ENCODE measurements around the gene METTL8.

- TF ChIP-seq, protein P1, sequence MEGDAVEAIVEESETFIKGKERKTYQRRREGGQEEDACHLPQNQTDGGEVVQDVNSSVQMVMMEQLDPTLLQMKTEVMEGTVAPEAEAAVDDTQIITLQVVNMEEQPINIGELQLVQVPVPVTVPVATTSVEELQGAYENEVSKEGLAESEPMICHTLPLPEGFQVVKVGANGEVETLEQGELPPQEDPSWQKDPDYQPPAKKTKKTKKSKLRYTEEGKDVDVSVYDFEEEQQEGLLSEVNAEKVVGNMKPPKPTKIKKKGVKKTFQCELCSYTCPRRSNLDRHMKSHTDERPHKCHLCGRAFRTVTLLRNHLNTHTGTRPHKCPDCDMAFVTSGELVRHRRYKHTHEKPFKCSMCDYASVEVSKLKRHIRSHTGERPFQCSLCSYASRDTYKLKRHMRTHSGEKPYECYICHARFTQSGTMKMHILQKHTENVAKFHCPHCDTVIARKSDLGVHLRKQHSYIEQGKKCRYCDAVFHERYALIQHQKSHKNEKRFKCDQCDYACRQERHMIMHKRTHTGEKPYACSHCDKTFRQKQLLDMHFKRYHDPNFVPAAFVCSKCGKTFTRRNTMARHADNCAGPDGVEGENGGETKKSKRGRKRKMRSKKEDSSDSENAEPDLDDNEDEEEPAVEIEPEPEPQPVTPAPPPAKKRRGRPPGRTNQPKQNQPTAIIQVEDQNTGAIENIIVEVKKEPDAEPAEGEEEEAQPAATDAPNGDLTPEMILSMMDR (conservative IDR thresholded peaks at IDR 0.05 in 1 of 2, IDR thresholded peaks at IDR 0.05 in 1 of 2; ENCODE audit: extremely low read depth in 1 of 2, insufficient read depth in 1 of 2, low read depth in 1 of 2, low read length in 2 of 2) = no peak
- no peak for TF ChIP-seq EZH2 (IDR thresholded peaks at IDR 0.05; ENCODE audit: borderline replicate concordance, low read length)
Observed at GRCh38 chr2:171287611-171288010, 146.2 kb downstream of the METTL8 start.

All from mammary epithelial cell (primary cell).